Panc1 (cell line): ENCODE measurements around the gene RXFP2. TPM values are rescaled to one million over a fixed set of nuclear protein-coding genes. Genes with fewer than 3 reads are reported as not detected.

Experiments used
- ATAC-seq: fragments of 200-7000 bp; cut with Tn5 transposase; 2 replicates; pipeline ENCODE4 v1.9.1; 2020; ENCODE audit warnings: mild to moderate bottlenecking, moderate library complexity
- BruUV-seq: library from RNA; stranded (reverse); fragments of 400-500 nt; replicated peaks from 2 replicates; lab custom pipeline; 2021; lab: Mats Ljungman, UMichigan
- CTCF ChIA-PET: fragments of 300-600 bp; sonication (Branson Sonifier 250); formaldehyde crosslinking; loops from one replicate; lab custom pipeline; 2022; ENCODE audit warnings: antibody characterized with exemption; lab: Charles Lee
- POLR2A ChIA-PET: fragments of 300-600 bp; sonication (Branson Sonifier 250); formaldehyde crosslinking; loops from one replicate; lab custom pipeline; 2022; ENCODE audit warnings: antibody characterized with exemption; lab: Charles Lee
- DNase-seq: peaks from one replicate; pipeline ENCODE4 v3.0.0-alpha.2; 2010; ENCODE audit warnings: low read depth, low spot score
- H3K27ac ChIP-seq: 2 replicates; pipeline ENCODE4 v1.5.1; 2011; ENCODE audit warnings: mild to moderate bottlenecking, low read length, inconsistent platforms
- H3K27me3 ChIP-seq: fragments of 200-500 bp; sonication (Bioruptor generic); 2 replicates; pipeline ENCODE4 v1.6.0; 2014; ENCODE audit warnings: low read length, inconsistent platforms; ENCODE audit not compliant: control insufficient read depth, insufficient read depth
- H3K36me3 ChIP-seq: fragments of 200-500 bp; sonication (Bioruptor generic); 2 replicates; pipeline ENCODE4 v1.5.1; 2014; ENCODE audit warnings: inconsistent platforms, mild to moderate bottlenecking, low read length, moderate library complexity; ENCODE audit not compliant: control insufficient read depth, insufficient read depth
- H3K4me1 ChIP-seq: 2 replicates; pipeline ENCODE4 v1.5.1; 2011; ENCODE audit warnings: inconsistent platforms, mild to moderate bottlenecking, low read length, moderate library complexity; ENCODE audit not compliant: control insufficient read depth, insufficient read depth
- H3K4me3 ChIP-seq, 2 experiments: 2 replicates each; pipeline ENCODE4 v1.5.1; 2011 to 2012; ENCODE audit warnings: low read depth in 2 of 2, low read length in 2 of 2, mild to moderate bottlenecking in 2 of 2, inconsistent platforms in 1 of 2, moderate library complexity in 1 of 2
- H3K9me3 ChIP-seq: fragments of 200-500 bp; sonication (Bioruptor generic); 2 replicates; pipeline ENCODE4 v1.5.1; 2014; ENCODE audit warnings: low read depth, mild to moderate bottlenecking, inconsistent platforms, low read length, moderate library complexity; ENCODE audit not compliant: control insufficient read depth, insufficient read depth
- POLR2AphosphoS5 ChIP-seq: IDR thresholded peaks from 2 replicates; pipeline ENCODE4 v1.6.1; 2012; ENCODE audit warnings: mild to moderate bottlenecking, low read depth, low read length, moderate library complexity
- SIN3A ChIP-seq: IDR thresholded peaks from 2 replicates; pipeline ENCODE4 v1.6.1; 2012; ENCODE audit warnings: low read depth, mild to moderate bottlenecking, low read length, moderate library complexity, borderline replicate concordance; ENCODE audit not compliant: insufficient read depth
- TCF7L2 ChIP-seq: IDR thresholded peaks from 2 replicates; pipeline ENCODE4 v1.6.1; 2011; ENCODE audit warnings: mild to moderate bottlenecking, low read depth, low read length, inconsistent platforms
- in situ Hi-C: cut with HindIII; loops from 2 replicates; pipeline ENCODE4 v1.10.0; 2016; ENCODE audit warnings: low sequenced_read_pairs, low pct_unique_long_range_greater_than_20kb
- intact Hi-C: fragments of 100-400 bp; cut with micrococcal nuclease; formaldehyde crosslinking; loops from one replicate; pipeline ENCODE4 v1.10.0; 2022; ENCODE audit not compliant: unreplicated experiment
- total RNA-seq: library from RNA; stranded (reverse); gene quantifications from one replicate; pipeline ENCODE4 v1.2.1, GENCODE V29; 2021; ENCODE audit not compliant: unreplicated experiment
- TF ChIP-seq, protein P1 (sequence below): fragments of 450-650 bp; IDR thresholded peaks from 2 replicates; pipeline ENCODE4 v1.5.1; 2017; ENCODE audit warnings: mild to moderate bottlenecking
- TF ChIP-seq, protein P2 (sequence below), 2 experiments: IDR thresholded peaks; 2 replicates each; pipeline ENCODE4 v1.6.1; 2011 to 2012; ENCODE audit warnings: low read depth in 2 of 2, control low read depth in 1 of 2, low read length in 1 of 2, mild to moderate bottlenecking in 1 of 2, moderate library complexity in 1 of 2; ENCODE audit not compliant: insufficient read depth in 1 of 2

RXFP2 gene
- total RNA-seq, 1 experiment from 2014 or later = not detected

DNA sequence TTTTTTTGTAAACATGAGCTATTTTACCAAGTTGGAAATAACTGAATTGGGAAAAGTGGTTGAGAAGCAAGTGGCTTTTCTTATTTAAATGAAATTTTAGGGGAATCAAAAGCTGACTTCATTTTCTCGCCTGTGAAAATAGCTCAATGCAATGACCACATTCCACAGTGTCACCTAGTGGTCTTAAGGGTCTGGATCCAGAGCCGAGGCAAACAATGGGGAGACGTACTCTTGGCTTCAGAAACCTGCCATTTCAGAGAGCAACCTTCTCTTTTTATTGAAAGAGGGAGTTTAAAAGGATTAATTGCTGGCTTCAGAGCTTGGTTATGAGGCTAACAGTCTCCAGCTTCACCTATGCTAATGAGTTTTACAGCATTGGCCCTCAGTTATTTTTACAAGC lies 39.7 kb upstream of the RXFP2 start:
- no peaks in the 10 kb centered on the region for H3K4me1 ChIP-seq
- BruUV-seq = no TSS peak
- no peaks in the 10 kb centered on the region for H3K27me3 ChIP-seq
- ATAC-seq (no peak), DNase-seq (no peak)
- H3K4me3 ChIP-seq = no peak overlapping the region
- in situ Hi-C loops = no loop called here
- intact Hi-C loops = no loop called here
- no peaks in the 10 kb centered on the region for H3K9me3 ChIP-seq
- H3K36me3 ChIP-seq = no peaks in the 10 kb centered on the region
- TF ChIP-seq SIN3A = no peak
- TF ChIP-seq, protein P1, sequence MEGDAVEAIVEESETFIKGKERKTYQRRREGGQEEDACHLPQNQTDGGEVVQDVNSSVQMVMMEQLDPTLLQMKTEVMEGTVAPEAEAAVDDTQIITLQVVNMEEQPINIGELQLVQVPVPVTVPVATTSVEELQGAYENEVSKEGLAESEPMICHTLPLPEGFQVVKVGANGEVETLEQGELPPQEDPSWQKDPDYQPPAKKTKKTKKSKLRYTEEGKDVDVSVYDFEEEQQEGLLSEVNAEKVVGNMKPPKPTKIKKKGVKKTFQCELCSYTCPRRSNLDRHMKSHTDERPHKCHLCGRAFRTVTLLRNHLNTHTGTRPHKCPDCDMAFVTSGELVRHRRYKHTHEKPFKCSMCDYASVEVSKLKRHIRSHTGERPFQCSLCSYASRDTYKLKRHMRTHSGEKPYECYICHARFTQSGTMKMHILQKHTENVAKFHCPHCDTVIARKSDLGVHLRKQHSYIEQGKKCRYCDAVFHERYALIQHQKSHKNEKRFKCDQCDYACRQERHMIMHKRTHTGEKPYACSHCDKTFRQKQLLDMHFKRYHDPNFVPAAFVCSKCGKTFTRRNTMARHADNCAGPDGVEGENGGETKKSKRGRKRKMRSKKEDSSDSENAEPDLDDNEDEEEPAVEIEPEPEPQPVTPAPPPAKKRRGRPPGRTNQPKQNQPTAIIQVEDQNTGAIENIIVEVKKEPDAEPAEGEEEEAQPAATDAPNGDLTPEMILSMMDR = no peak
- TF ChIP-seq POLR2AphosphoS5 = no peak
- ChIA-PET POLR2A (no interaction called here), CTCF (interaction anchor here (0.6 kb wide), 1 partner anchor 116 kb away, joined by 4 read pairs; no protein-coding TSS in a partner anchor)
- no peak overlapping the region for H3K27ac ChIP-seq

DNA sequence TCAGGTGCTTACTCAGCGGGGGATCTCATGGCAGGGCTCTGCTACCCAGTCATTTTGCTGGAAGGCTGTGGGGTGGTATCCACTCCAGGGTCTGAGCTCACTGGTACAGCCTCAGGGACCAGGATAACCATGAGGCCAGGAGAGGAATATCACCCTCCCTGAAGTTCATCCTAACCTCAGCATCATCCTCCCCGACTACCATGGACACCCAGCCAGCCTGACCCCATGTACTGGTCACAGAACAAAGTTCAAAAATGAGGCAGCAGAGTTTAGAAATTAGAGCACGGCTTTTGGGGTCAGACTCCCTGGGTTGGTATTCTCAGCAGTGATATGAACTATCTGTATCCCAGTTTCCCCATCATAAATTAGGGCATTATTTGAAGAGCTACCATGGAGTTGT lies 35.5 kb upstream of the RXFP2 start:
- no peaks in the 10 kb centered on the region for H3K36me3 ChIP-seq
- no peaks in the 10 kb centered on the region for H3K4me1 ChIP-seq
- CTCF ChIA-PET = interaction anchor here (0.6 kb wide), 1 partner anchor 213 kb away, joined by 3 read pairs; no protein-coding TSS in a partner anchor
- intact Hi-C loops (no loop called here), in situ Hi-C loops (no loop called here)
- POLR2A ChIA-PET = no interaction called here
- no peak for TF ChIP-seq TCF7L2
- TF ChIP-seq, protein P2, sequence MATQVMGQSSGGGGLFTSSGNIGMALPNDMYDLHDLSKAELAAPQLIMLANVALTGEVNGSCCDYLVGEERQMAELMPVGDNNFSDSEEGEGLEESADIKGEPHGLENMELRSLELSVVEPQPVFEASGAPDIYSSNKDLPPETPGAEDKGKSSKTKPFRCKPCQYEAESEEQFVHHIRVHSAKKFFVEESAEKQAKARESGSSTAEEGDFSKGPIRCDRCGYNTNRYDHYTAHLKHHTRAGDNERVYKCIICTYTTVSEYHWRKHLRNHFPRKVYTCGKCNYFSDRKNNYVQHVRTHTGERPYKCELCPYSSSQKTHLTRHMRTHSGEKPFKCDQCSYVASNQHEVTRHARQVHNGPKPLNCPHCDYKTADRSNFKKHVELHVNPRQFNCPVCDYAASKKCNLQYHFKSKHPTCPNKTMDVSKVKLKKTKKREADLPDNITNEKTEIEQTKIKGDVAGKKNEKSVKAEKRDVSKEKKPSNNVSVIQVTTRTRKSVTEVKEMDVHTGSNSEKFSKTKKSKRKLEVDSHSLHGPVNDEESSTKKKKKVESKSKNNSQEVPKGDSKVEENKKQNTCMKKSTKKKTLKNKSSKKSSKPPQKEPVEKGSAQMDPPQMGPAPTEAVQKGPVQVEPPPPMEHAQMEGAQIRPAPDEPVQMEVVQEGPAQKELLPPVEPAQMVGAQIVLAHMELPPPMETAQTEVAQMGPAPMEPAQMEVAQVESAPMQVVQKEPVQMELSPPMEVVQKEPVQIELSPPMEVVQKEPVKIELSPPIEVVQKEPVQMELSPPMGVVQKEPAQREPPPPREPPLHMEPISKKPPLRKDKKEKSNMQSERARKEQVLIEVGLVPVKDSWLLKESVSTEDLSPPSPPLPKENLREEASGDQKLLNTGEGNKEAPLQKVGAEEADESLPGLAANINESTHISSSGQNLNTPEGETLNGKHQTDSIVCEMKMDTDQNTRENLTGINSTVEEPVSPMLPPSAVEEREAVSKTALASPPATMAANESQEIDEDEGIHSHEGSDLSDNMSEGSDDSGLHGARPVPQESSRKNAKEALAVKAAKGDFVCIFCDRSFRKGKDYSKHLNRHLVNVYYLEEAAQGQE (IDR thresholded peaks at IDR 0.05; ENCODE audit: insufficient read depth in 1 of 2, low read depth in 2 of 2, low read length in 1 of 2) = no peak
- no peak for TF ChIP-seq SIN3A
- no peak for TF ChIP-seq POLR2AphosphoS5
- TF ChIP-seq, protein P1 = no peak
- no peak for ATAC-seq
- DNase-seq = no peak
- H3K9me3 ChIP-seq = no peaks in the 10 kb centered on the region
- no peaks in the 10 kb centered on the region for H3K27me3 ChIP-seq
- no TSS peak for BruUV-seq
- no peak overlapping the region for H3K4me3 ChIP-seq
- no peak overlapping the region for H3K27ac ChIP-seq
